ENCODE results near the gene RAB33A.

- TF ChIP-seq POLR2A (IDR thresholded peaks at IDR 0.05) (no peak), CTCF (IDR thresholded peaks at IDR 0.05) (no peak)
Observed at GRCh38 chrX:130212371-130212770, 40.6 kb downstream of the RAB33A start.

All from body of pancreas (tissue), 4 donors.